Body of pancreas (tissue), 4 donors: Measurements from ENCODE around the gene LYRM1. TPM values are rescaled to one million over a fixed set of nuclear protein-coding genes. Genes with fewer than 3 reads are reported as not detected.

ENCODE experiments used
- ATAC-seq: fragments of 150-250 bp; one replicate; pipeline ENCODE4 v1.9.1; 2016
- DNase-seq, 4 donors: peaks; one replicate each; pipeline ENCODE4 v3.0.0-alpha.2; 2019
- H3K27ac ChIP-seq, 4 donors: fragments of 200-600 bp; sonication (generic); 1 replicate in 3 of 4; 2 replicates in 1 of 4; pipeline versions ENCODE4 v1.5.1 to v1.6.1; 2016 to 2019; ENCODE audit warnings: mild to moderate bottlenecking in 1 of 4, mixed read lengths in 1 of 4, moderate library complexity in 1 of 4
- H3K27me3 ChIP-seq, 2 donors: fragments of 200-600 bp; sonication (generic); one replicate each; pipeline ENCODE4 v1.6.0; 2016; ENCODE audit warnings: mild to moderate bottlenecking in 1 of 2
- H3K36me3 ChIP-seq, 2 donors: fragments of 200-600 bp; sonication (generic); replicated peaks in 1 of 2; 2 replicates each; pipeline ENCODE4 v1.5.1; 2016; ENCODE audit warnings: low read depth in 2 of 2; ENCODE audit not compliant: insufficient read depth in 1 of 2
- H3K4me1 ChIP-seq: fragments of 200-600 bp; sonication (generic); one replicate; pipeline ENCODE4 v1.6.0; 2016
- H3K4me3 ChIP-seq, 2 donors: fragments of 200-600 bp; sonication (generic); 1 replicate in 1 of 2; 2 replicates in 1 of 2; pipeline ENCODE4 v1.5.1; 2016 to 2019
- H3K9me3 ChIP-seq, 3 donors: fragments of 200-600 bp; sonication (generic); 1 replicate in 2 of 3; 2 replicates in 1 of 3; pipeline ENCODE4 v1.5.1; 2016
- POLR2A ChIP-seq, 3 donors: fragments of 450-650 bp; IDR thresholded peaks; one replicate each; pipeline ENCODE4 v1.6.1; 2016; ENCODE audit warnings: antibody characterized with exemption in 3 of 3, mild to moderate bottlenecking in 2 of 3
- WGBS, 2 donors: methylation state at CpG; one replicate each; pipeline ENCODE4 v1.1.5; 2017; 5-methylcytosine and 5-hydroxymethylcytosine counted together
- intact Hi-C: fragments of 100-400 bp; cut with DNase I; formaldehyde crosslinking; loops from one replicate; pipeline ENCODE4 v1.15.1; 2023
- total RNA-seq, 2 donors: library from RNA; depleted of rRNA; stranded (reverse); fragments of >200 nt; gene quantifications; one replicate each; pipeline ENCODE4 v1.1.0, GENCODE V29; 2016
- TF ChIP-seq, protein P1 (sequence below), 7 experiments: fragments of 450-650 bp in 4 of 7; fragments of 200-600 bp in 3 of 7; sonication (generic) in 3 of 7; IDR thresholded peaks; one replicate each; pipeline ENCODE4 v1.5.1; 2016 to 2019; ENCODE audit warnings: antibody characterized with exemption in 7 of 7

The LYRM1 gene
- total RNA-seq, 2 donors from 2014 or later: 13.5 to 18.9 TPM

DNA sequence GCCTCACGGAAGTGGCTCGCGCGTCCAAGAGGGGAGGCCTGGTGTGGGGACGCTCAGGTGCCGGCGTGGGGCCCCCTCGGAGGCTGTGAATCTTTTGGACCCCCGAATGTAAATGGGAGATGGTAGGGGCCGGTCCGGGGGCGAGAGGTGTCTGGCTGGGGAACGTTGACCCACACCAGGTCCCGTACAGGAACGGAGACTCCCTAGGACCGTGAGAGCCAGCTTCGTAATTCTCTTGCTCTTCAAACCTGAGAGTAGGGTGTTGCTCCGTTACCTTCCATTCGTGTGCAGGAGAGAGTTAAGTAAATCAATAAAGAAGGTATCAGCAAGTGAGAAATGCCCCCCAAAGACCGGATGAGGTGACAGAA, 481 bp downstream of the LYRM1 start:
- Histone ChIP-seq H3K27ac (peak overlapping the region; percentile 90 to 97 (median 95)), H3K9me3 (no peaks in the 10 kb centered on the region), H3K36me3 (no peaks in the 10 kb centered on the region), H3K27me3 (no peaks in the 10 kb centered on the region), H3K4me3 (peak overlapping the region; percentile 45 to 59), H3K4me1 (peaks cover 77% of the 10 kb centered on the region)
- WGBS, 2 donors: 0 to 2% methylated on average over 19 to 20 of the region's 20 CpGs
- intact Hi-C loops: loop anchor here (10.0 kb wide), 1 partner anchor 46 kb away; no protein-coding TSS in a partner anchor
- no peak for ATAC-seq
- TF ChIP-seq, protein P1, sequence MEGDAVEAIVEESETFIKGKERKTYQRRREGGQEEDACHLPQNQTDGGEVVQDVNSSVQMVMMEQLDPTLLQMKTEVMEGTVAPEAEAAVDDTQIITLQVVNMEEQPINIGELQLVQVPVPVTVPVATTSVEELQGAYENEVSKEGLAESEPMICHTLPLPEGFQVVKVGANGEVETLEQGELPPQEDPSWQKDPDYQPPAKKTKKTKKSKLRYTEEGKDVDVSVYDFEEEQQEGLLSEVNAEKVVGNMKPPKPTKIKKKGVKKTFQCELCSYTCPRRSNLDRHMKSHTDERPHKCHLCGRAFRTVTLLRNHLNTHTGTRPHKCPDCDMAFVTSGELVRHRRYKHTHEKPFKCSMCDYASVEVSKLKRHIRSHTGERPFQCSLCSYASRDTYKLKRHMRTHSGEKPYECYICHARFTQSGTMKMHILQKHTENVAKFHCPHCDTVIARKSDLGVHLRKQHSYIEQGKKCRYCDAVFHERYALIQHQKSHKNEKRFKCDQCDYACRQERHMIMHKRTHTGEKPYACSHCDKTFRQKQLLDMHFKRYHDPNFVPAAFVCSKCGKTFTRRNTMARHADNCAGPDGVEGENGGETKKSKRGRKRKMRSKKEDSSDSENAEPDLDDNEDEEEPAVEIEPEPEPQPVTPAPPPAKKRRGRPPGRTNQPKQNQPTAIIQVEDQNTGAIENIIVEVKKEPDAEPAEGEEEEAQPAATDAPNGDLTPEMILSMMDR (IDR thresholded peaks at IDR 0.05): no peak
- TF ChIP-seq POLR2A (IDR thresholded peaks at IDR 0.05): no peak
- no peak for DNase-seq

DNA sequence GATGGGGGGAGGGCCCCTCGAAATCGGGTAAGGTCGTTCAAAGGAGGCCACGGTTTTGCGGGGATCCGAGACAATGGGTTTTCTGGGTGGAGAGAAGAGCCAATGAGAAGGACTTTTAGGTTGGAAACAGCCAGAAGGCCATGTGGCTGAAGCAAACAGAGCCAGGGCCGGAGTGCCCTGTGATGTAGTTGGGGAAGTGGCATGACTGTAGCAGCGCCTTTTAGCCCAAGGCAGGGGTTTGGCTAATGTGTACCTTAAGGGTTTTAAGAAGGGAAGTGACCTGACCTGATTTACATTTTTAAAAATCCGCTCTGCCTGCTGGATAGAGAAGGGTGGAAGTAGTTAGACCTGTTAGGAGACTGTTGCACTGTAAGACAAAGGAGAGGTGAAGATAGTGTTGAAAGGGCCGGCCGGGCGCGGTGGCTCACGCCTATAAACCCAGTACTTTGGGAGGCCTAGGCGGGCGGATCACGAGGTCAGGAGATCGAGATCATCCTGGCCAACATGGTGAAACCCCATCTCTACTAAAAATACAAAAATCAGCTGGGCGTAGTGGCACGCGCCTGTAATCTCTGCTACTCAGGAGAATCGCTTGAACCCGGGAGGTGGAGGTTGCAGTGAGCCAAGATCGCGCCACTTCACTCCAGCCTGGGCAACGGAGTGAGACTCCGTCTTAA, 1.0 kb downstream of the LYRM1 start:
- intact Hi-C loops: loop anchor here (10.0 kb wide), 1 partner anchor 47 kb away; no protein-coding TSS in a partner anchor
- Histone ChIP-seq H3K36me3 (no peaks in the 10 kb centered on the region), H3K27me3 (no peaks in the 10 kb centered on the region), H3K4me1 (peaks cover 82% of the 10 kb centered on the region), H3K4me3 (peak overlapping the region; percentile 45 to 59), H3K27ac (peak overlapping the region; percentile 90 to 97 (median 95)), H3K9me3 (no peaks in the 10 kb centered on the region)
- 38 to 39% methylated on average over 27 of the region's 27 CpGs for WGBS, 2 donors
- ATAC-seq (no peak), DNase-seq (peak; percentile 33 to 64 (median 52))
- TF ChIP-seq, protein P1 (IDR thresholded peaks at IDR 0.05): no peak
- TF ChIP-seq POLR2A (IDR thresholded peaks at IDR 0.05): no peak

DNA sequence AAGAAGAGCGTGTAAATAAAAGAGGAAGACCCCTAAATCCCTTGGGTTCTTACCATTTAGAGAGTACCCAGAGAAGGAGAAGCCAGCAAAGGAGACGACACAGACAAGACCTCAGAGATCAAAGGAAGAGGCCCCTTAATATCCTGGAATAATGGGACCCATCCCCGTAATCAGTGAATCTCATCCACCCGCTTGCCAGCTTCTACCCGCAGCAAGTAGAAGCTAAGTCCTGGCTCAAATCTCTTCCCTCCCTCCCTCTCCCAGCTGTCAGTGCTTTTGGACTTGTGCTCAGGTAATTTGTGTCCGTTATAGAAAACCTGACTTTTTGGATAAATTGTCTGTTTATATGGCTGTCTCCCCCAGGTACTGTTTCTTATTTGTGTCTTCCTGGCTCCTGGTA, 1.9 kb downstream of the LYRM1 start:
- H3K4me3 ChIP-seq: no peak overlapping the region
- intact Hi-C loops: loop anchor here (10.0 kb wide), 1 partner anchor 48 kb away; no protein-coding TSS in a partner anchor
- no peak for ATAC-seq
- H3K36me3 ChIP-seq: no peaks in the 10 kb centered on the region
- no peaks in the 10 kb centered on the region for H3K9me3 ChIP-seq
- 92 to 95% methylated on average over 6 of the region's 6 CpGs for WGBS, 2 donors
- H3K27me3 ChIP-seq: no peaks in the 10 kb centered on the region
- H3K27ac ChIP-seq: peak overlapping the region in 2 of 4 donors; percentile 70 to 95
- no peak for TF ChIP-seq POLR2A (IDR thresholded peaks at IDR 0.05)
- TF ChIP-seq, protein P1 (IDR thresholded peaks at IDR 0.05): no peak
- H3K4me1 ChIP-seq: peaks cover 84% of the 10 kb centered on the region
- DNase-seq: no peak

DNA sequence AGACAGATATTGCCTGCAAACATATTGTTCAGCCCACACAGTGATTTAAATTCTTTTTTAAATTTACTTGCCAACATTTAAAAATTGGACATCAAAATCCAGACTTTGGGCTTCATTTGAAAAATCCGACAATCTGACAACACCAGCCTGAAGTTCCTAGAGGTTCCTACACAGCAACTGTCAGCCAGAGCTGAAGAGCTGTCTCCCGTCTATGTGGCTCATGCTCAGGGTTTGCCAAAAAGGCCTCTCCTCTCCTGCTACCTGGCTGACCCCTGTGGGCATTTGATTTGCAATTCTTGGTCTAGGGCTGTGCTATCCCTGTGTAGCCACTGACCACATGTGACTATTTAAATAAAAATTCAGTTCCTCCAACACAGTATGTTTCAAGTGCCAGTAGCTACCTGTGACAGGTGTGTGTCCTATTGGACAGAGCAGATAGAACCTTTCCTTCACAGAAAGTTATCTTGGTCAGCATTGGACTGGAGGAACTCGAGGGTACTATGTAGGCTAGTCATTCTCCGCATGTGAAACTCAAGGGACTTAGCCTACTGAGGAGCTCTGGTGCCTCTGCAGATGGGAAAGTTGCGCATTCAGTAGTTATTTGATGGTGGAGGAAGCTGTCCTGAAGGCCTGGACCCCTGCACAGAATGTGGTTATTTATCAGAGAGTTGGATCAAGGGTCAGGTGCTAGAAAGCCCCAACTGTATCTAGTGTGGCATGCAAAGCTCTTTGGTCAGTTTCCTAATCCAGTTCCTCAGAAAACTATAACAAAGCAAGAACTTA, 2.7 kb downstream of the LYRM1 start:
- Histone ChIP-seq H3K9me3 (no peaks in the 10 kb centered on the region), H3K4me1 (peaks cover 76% of the 10 kb centered on the region), H3K27me3 (no peaks in the 10 kb centered on the region), H3K4me3 (no peak overlapping the region), H3K27ac (peak overlapping the region in 3 of 4 donors; percentile 54 to 95 (median 70)), H3K36me3 (no peaks in the 10 kb centered on the region)
- TF ChIP-seq POLR2A (IDR thresholded peaks at IDR 0.05): no peak
- TF ChIP-seq, protein P1 (IDR thresholded peaks at IDR 0.05): no peak
- intact Hi-C loops: loop anchor here (10.0 kb wide), 1 partner anchor 49 kb away; no protein-coding TSS in a partner anchor
- 89 to 93% methylated on average over 5 of the region's 5 CpGs for WGBS, 2 donors
- DNase-seq: no peak
- ATAC-seq: no peak
